ENCODE results near the gene SLC35F3. TPM values are rescaled to one million over a fixed set of nuclear protein-coding genes. Genes with fewer than 3 reads are reported as not detected.
"Not testable (repeated sequence)": the region's sequence is repeated elsewhere in the genome, so short reads cannot be mapped to it uniquely, and the experiment has no call there.

SLC35F3 gene
- polyA plus RNA-seq, 3 donors, result 0.42 to 0.80 (median 0.61) TPM

- DNase-seq (ENCODE audit: extremely low read depth in 1 of 11, low read depth in 9 of 11, low spot score in 4 of 11), result no peak
These were observed 296.1 kb downstream of the SLC35F3 start for GRCh38 chr1:234200566-234200965.

GRCh38 chr1:234201600-234201999 is 297.1 kb downstream of the SLC35F3 start:
- no peak for DNase-seq (ENCODE audit: extremely low read depth in 1 of 11, low read depth in 9 of 11, low spot score in 4 of 11)

- DNase-seq (ENCODE audit: extremely low read depth in 1 of 11, low read depth in 9 of 11, low spot score in 4 of 11), result no peak
These were observed 301.5 kb downstream of the SLC35F3 start for GRCh38 chr1:234205966-234206365.

- DNase-seq (ENCODE audit: extremely low read depth in 1 of 11, low read depth in 9 of 11, low spot score in 4 of 11), result no peak
These were observed 302.3 kb downstream of the SLC35F3 start for GRCh38 chr1:234206651-234207284.

GRCh38 chr1:234208351-234208750 is 303.9 kb downstream of the SLC35F3 start:
- no peak for DNase-seq (ENCODE audit: extremely low read depth in 1 of 11, low read depth in 9 of 11, low spot score in 4 of 11)

- DNase-seq (ENCODE audit: extremely low read depth in 1 of 11, low read depth in 9 of 11, low spot score in 4 of 11), result no peak
These were observed 304.3 kb downstream of the SLC35F3 start for GRCh38 chr1:234208791-234209190.

- not testable (repeated sequence) for DNase-seq (ENCODE audit: extremely low read depth in 1 of 11, low read depth in 9 of 11, low spot score in 4 of 11)
These were observed 306.0 kb downstream of the SLC35F3 start for GRCh38 chr1:234210429-234210828.

- DNase-seq (ENCODE audit: extremely low read depth in 1 of 11, low read depth in 9 of 11, low spot score in 4 of 11), result not testable (repeated sequence)
These were observed 307.4 kb downstream of the SLC35F3 start for GRCh38 chr1:234211855-234212254.

GRCh38 chr1:234212764-234213657 is 308.5 kb downstream of the SLC35F3 start:
- peak in 4 of 11 donors; percentile 13 to 31 (median 23) for DNase-seq (ENCODE audit: extremely low read depth in 1 of 11, low read depth in 9 of 11, low spot score in 4 of 11)

- DNase-seq (ENCODE audit: extremely low read depth in 1 of 11, low read depth in 9 of 11, low spot score in 4 of 11), result no peak
These were observed 309.2 kb downstream of the SLC35F3 start for GRCh38 chr1:234213658-234214128.

- peak in 5 of 11 donors; percentile 5 to 23 (median 19) for DNase-seq (ENCODE audit: extremely low read depth in 1 of 11, low read depth in 9 of 11, low spot score in 4 of 11)
These were observed 309.8 kb downstream of the SLC35F3 start for GRCh38 chr1:234214129-234214910.

- DNase-seq (ENCODE audit: extremely low read depth in 1 of 11, low read depth in 9 of 11, low spot score in 4 of 11), result no peak
These were observed 310.7 kb downstream of the SLC35F3 start for GRCh38 chr1:234214911-234215892.

- DNase-seq (ENCODE audit: extremely low read depth in 1 of 11, low read depth in 9 of 11, low spot score in 4 of 11), result no peak
These were observed 311.7 kb downstream of the SLC35F3 start for GRCh38 chr1:234216116-234216703.

GRCh38 chr1:234217316-234217840 is 312.9 kb downstream of the SLC35F3 start:
- no peak for DNase-seq (ENCODE audit: extremely low read depth in 1 of 11, low read depth in 9 of 11, low spot score in 4 of 11)

- DNase-seq (ENCODE audit: extremely low read depth in 1 of 11, low read depth in 9 of 11, low spot score in 4 of 11), result no peak
These were observed 313.6 kb downstream of the SLC35F3 start for GRCh38 chr1:234218078-234218477.

- no peak for DNase-seq (ENCODE audit: extremely low read depth in 1 of 11, low read depth in 9 of 11, low spot score in 4 of 11)
These were observed 315.2 kb downstream of the SLC35F3 start for GRCh38 chr1:234219711-234220110.

- no peak for DNase-seq (ENCODE audit: extremely low read depth in 1 of 11, low read depth in 9 of 11, low spot score in 4 of 11)
These were observed 317.1 kb downstream of the SLC35F3 start for GRCh38 chr1:234221601-234222000.
